Non-pigmented ciliary epithelial cell (primary cell): ENCODE data around the gene ATXN1.

ENCODE experiments used
- DNase-seq: peaks from one replicate; pipeline ENCODE4 v3.0.0-alpha.2; 2010; ENCODE audit warnings: low read depth

ATXN1 gene

GRCh38 chr6:16742116-16742515 lies 19.1 kb downstream of the ATXN1 start:
- DNase-seq, result no peak

GRCh38 chr6:16741112-16742016 lies 19.9 kb downstream of the ATXN1 start:
- DNase-seq, result peak; percentile 97

- DNase-seq, result no peak
Measured at GRCh38 chr6:16740097-16740496, 21.2 kb downstream of the ATXN1 start.

- DNase-seq, result no peak
Measured at GRCh38 chr6:16739329-16739801, 21.9 kb downstream of the ATXN1 start.

- no peak for DNase-seq
Measured at GRCh38 chr6:16737925-16738324, 23.3 kb downstream of the ATXN1 start.

- DNase-seq, result no peak
Measured at GRCh38 chr6:16736856-16737775, 24.1 kb downstream of the ATXN1 start.

- DNase-seq, result no peak
Measured at GRCh38 chr6:16735014-16735413, 26.2 kb downstream of the ATXN1 start.

GRCh38 chr6:16733085-16733484 lies 28.2 kb downstream of the ATXN1 start:
- DNase-seq, result no peak

- no peak for DNase-seq
Measured at GRCh38 chr6:16731478-16732051, 29.7 kb downstream of the ATXN1 start.

GRCh38 chr6:16730738-16731477 lies 30.4 kb downstream of the ATXN1 start:
- no peak for DNase-seq

GRCh38 chr6:16729744-16730143 lies 31.5 kb downstream of the ATXN1 start:
- DNase-seq, result no peak

- DNase-seq, result no peak
Measured at GRCh38 chr6:16729183-16729691, 32.0 kb downstream of the ATXN1 start.

GRCh38 chr6:16728513-16729182 lies 32.6 kb downstream of the ATXN1 start:
- no peak for DNase-seq

- DNase-seq, result no peak
Measured at GRCh38 chr6:16727996-16728395, 33.3 kb downstream of the ATXN1 start.

GRCh38 chr6:16725145-16725864 lies 36.0 kb downstream of the ATXN1 start:
- DNase-seq, result no peak

- DNase-seq, result peak; percentile 97
Measured at GRCh38 chr6:16723826-16724225, 37.4 kb downstream of the ATXN1 start.

- no peak for DNase-seq
Measured at GRCh38 chr6:16723402-16723801, 37.9 kb downstream of the ATXN1 start.

- no peak for DNase-seq
Measured at GRCh38 chr6:16722630-16723029, 38.6 kb downstream of the ATXN1 start.

- no peak for DNase-seq
Measured at GRCh38 chr6:16721977-16722376, 39.3 kb downstream of the ATXN1 start.

- DNase-seq, result no peak
Measured at GRCh38 chr6:16720861-16721260, 40.4 kb downstream of the ATXN1 start.
